ENCODE data around the gene ANKRD44.

DNA sequence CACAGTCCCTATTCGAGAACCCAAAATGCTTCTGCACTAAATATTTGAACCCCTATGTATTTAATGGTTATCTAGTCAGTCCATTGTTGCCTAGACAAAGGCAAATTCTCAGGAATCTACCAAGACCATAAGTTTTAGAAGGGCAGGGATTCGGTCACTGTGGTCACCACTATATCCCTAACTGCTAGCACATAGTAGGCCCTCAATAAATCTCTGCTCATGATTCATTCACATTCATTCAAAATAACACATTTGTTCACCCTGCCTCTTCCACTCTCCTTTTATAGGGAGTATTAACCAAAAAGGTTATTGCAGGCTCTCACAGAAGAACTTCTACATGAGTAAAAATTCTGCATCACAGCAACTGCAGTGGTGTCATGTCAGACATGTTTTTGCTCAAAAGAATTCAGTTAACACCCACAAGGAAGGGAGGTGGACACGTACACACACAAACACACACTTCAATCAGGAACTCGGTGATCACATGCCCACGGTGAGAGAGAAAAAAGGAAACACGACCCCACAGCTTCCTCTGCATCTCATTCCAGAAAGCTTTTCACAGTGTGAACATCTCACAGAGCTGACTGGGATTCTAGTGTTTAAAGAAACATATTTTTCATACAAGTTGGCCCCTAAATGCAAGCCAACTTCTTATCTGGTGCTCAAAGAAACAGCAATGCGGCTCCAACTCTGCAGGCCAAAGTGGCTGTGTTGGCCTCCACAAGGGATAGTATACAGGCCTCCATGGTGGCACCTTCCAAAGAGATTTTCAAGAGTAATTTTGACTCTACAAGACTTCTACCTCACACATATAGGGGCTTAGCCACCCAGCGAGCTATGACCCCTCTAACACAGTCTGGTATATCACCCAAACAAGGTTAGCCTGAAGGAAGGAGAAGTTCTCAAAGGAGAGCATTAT lies 98.0 kb downstream of the ANKRD44 start:
- TF ChIP-seq GRHL2 (CRISPR knock-in tag; IDR thresholded peaks at IDR 0.05; ENCODE audit: insufficient replicate concordance, severe bottlenecking) (no peak), ZNF121 (CRISPR knock-in tag; IDR thresholded peaks at IDR 0.05) (no peak), ZNF416 (CRISPR knock-in tag; IDR thresholded peaks at IDR 0.05) (no peak), NR1H2 (CRISPR knock-in tag; IDR thresholded peaks at IDR 0.05) (no peak), FOXK1 (CRISPR knock-in tag; IDR thresholded peaks at IDR 0.05) (no peak)
- TF ChIP-seq, protein P1, sequence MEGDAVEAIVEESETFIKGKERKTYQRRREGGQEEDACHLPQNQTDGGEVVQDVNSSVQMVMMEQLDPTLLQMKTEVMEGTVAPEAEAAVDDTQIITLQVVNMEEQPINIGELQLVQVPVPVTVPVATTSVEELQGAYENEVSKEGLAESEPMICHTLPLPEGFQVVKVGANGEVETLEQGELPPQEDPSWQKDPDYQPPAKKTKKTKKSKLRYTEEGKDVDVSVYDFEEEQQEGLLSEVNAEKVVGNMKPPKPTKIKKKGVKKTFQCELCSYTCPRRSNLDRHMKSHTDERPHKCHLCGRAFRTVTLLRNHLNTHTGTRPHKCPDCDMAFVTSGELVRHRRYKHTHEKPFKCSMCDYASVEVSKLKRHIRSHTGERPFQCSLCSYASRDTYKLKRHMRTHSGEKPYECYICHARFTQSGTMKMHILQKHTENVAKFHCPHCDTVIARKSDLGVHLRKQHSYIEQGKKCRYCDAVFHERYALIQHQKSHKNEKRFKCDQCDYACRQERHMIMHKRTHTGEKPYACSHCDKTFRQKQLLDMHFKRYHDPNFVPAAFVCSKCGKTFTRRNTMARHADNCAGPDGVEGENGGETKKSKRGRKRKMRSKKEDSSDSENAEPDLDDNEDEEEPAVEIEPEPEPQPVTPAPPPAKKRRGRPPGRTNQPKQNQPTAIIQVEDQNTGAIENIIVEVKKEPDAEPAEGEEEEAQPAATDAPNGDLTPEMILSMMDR (IDR thresholded peaks at IDR 0.05), result no peak
